CD1c-positive myeloid dendritic cell (primary cell): ENCODE results near the gene GTF3C4.

Experiments
- DNase-seq: peaks from one replicate; pipeline ENCODE4 v3.0.0-alpha.2; 2016; ENCODE audit errors: extremely low spot score

GTF3C4 gene

GRCh38 chr9:132732326-132733259, 62.3 kb downstream of the GTF3C4 start:
- DNase-seq: no peak

- no peak for DNase-seq
Measured at GRCh38 chr9:132733260-132733815, 63.1 kb downstream of the GTF3C4 start.

- DNase-seq: no peak
Measured at GRCh38 chr9:132739710-132740310, 69.5 kb downstream of the GTF3C4 start.

- no peak for DNase-seq
Measured at GRCh38 chr9:132740526-132741309, 70.5 kb downstream of the GTF3C4 start.

DNA sequence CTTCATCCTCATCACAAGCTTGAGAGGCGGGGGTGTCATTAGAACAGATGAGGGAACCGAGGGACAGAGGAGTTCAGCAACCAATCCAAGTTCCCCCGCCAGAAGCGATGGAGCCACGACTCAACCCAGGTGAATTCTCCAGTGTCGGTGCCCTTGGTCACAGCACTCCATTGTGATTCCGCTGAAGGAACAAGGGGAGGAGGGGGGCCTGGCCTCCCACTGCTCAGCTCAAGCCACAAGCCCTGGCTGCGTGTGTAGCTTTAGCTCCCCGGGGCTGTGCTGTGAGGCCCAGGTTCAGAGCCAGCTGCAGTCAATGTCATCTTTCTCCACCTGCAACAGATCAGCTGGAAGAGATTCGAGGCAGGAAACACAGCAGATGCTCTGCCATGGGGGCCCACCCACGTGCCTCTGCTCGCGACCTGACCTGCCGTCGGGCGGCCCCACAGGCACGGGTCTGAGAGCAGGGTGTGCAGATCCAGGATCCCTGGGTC, 72.6 kb downstream of the GTF3C4 start:
- no peak for DNase-seq

DNA sequence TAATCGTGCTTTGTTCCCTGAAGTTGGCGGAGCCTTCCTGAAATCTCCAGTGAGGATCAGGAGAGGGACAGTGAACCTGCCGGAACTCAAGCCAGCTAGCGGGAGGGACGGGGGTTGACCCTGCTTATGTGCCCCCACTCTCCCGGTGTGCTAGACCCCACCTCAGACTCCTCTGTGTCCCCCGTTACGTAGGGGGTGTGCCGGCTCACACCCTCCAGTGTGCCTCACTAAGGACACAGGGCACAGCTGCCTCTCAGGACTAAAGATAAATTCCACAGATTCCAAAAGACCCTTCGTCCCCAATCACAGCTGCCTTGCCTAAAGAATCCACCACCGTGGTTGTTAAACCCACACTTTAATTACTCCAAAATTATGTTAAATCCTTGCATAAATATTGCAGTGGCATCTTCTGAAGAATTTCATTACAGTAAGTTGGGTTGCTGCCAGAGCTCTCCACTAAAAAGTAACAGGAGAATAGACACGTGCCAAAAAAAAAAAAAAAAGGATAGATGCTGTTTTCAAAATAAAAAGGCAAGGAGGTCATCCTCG, 73.7 kb downstream of the GTF3C4 start:
- DNase-seq: no peak
